Left hindlimb (tissue), 1 donor: ENCODE data around the gene MDFIC.

ENCODE experiments used
- DNase-seq: peaks from one replicate; pipeline ENCODE4 v3.0.0-alpha.2; 2018

MDFIC gene

GRCh38 chr7:114929570-114929969 lies 7.7 kb downstream of the MDFIC start:
- no peak for DNase-seq

GRCh38 chr7:114930107-114930661 lies 8.3 kb downstream of the MDFIC start:
- DNase-seq: no peak

- no peak for DNase-seq
These were observed 9.1 kb downstream of the MDFIC start for GRCh38 chr7:114930829-114931655.

GRCh38 chr7:114931656-114932011 lies 9.7 kb downstream of the MDFIC start:
- no peak for DNase-seq

GRCh38 chr7:114932991-114933390 lies 11.1 kb downstream of the MDFIC start:
- DNase-seq: no peak

GRCh38 chr7:114933658-114934057 lies 11.8 kb downstream of the MDFIC start:
- no peak for DNase-seq

GRCh38 chr7:114934086-114934485 lies 12.2 kb downstream of the MDFIC start:
- no peak for DNase-seq

GRCh38 chr7:114934713-114935112 lies 12.8 kb downstream of the MDFIC start:
- DNase-seq: no peak

GRCh38 chr7:114936471-114936870 lies 14.6 kb downstream of the MDFIC start:
- no peak for DNase-seq

- DNase-seq: no peak
These were observed 15.6 kb downstream of the MDFIC start for GRCh38 chr7:114937446-114937845.

GRCh38 chr7:114938785-114939184 lies 16.9 kb downstream of the MDFIC start:
- DNase-seq: no peak

- no peak for DNase-seq
These were observed 17.7 kb downstream of the MDFIC start for GRCh38 chr7:114939484-114940097.

GRCh38 chr7:114940220-114940619 lies 18.3 kb downstream of the MDFIC start:
- no peak for DNase-seq

GRCh38 chr7:114941692-114942091 lies 19.8 kb downstream of the MDFIC start:
- DNase-seq: no peak

GRCh38 chr7:114942446-114943175 lies 20.7 kb downstream of the MDFIC start:
- DNase-seq: no peak

- no peak for DNase-seq
These were observed 21.6 kb downstream of the MDFIC start for GRCh38 chr7:114943530-114943929.

GRCh38 chr7:114943953-114944744 lies 22.3 kb downstream of the MDFIC start:
- DNase-seq: no peak

- DNase-seq: peak; percentile 93
These were observed 23.1 kb downstream of the MDFIC start for GRCh38 chr7:114944745-114945625.

GRCh38 chr7:114949231-114949630 lies 27.3 kb downstream of the MDFIC start:
- DNase-seq: no peak

GRCh38 chr7:114952296-114952695 lies 30.4 kb downstream of the MDFIC start:
- DNase-seq: no peak

GRCh38 chr7:114953724-114954123 lies 31.8 kb downstream of the MDFIC start:
- no peak for DNase-seq

GRCh38 chr7:114956702-114957101 lies 34.8 kb downstream of the MDFIC start:
- DNase-seq: no peak
